Measurements from ENCODE around the gene NACC2. TPM values are rescaled to one million over a fixed set of nuclear protein-coding genes. Genes with fewer than 3 reads are reported as not detected.
A peak's percentile ranks its signal among the peaks of the same experiment; 100 is the strongest.

NACC2 gene
- total and polyA plus RNA-seq, 8 donors, result 3.6 to 29.5 (median 5.5) TPM

- DNase-seq (peak in 1 of 4 donors; percentile 23), ATAC-seq (no peak)
- H3K27ac ChIP-seq, result no peak overlapping the region
- peaks cover 0 to 17% of the 10 kb centered on the region in 2 donors for H3K4me1 ChIP-seq
- no peak overlapping the region for H3K4me3 ChIP-seq
- H3K27me3 ChIP-seq, result no peaks in the 10 kb centered on the region
- peaks cover 0 to 20% of the 10 kb centered on the region in 2 donors for H3K36me3 ChIP-seq
- TF ChIP-seq, protein P1, sequence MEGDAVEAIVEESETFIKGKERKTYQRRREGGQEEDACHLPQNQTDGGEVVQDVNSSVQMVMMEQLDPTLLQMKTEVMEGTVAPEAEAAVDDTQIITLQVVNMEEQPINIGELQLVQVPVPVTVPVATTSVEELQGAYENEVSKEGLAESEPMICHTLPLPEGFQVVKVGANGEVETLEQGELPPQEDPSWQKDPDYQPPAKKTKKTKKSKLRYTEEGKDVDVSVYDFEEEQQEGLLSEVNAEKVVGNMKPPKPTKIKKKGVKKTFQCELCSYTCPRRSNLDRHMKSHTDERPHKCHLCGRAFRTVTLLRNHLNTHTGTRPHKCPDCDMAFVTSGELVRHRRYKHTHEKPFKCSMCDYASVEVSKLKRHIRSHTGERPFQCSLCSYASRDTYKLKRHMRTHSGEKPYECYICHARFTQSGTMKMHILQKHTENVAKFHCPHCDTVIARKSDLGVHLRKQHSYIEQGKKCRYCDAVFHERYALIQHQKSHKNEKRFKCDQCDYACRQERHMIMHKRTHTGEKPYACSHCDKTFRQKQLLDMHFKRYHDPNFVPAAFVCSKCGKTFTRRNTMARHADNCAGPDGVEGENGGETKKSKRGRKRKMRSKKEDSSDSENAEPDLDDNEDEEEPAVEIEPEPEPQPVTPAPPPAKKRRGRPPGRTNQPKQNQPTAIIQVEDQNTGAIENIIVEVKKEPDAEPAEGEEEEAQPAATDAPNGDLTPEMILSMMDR (IDR thresholded peaks at IDR 0.05), result no peak
- H3K9me3 ChIP-seq, result no peaks in the 10 kb centered on the region
- intact Hi-C loops (cut with DNase I), result no loop called here
These were observed 75.4 kb downstream of the NACC2 start for GRCh38 chr9:136019681-136020060.

DNA sequence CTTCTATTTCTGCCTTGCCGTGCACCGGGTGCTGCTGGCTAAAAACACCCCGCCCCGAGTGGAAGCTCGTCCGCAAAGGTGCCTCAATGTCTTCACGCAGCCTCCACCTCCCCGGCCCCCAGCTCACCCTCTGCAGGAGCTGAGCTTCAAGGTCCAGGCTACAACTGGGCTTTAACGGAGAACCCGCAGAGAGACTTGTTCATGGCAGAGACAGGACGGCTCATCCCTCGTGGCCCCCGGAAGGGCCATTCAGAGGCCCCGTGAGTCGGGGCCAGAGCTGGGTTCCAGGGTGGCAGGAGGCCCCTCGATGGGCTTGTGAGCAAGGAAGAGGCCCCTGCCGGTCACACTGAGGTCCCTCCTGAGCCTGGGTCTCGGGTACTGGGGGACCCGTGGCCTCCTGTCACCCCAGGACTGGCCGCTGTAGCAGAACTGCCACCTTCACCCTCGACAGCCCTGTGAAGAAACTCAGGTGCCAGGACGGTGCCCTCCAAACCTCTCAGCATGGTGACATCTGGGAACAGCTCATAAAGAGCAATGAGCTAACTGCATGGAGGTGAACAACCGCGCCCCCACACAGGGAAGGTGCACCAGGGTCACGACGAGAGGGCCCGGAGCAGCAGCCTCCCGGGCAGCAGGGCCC, 75.9 kb downstream of the NACC2 start:
- Histone ChIP-seq H3K36me3 (peaks cover 0 to 20% of the 10 kb centered on the region in 2 donors), H3K4me3 (no peak overlapping the region), H3K27ac (no peak overlapping the region), H3K9me3 (no peaks in the 10 kb centered on the region), H3K27me3 (no peaks in the 10 kb centered on the region), H3K4me1 (peaks cover 0 to 20% of the 10 kb centered on the region in 2 donors)
- DNase-seq, result peak in 1 of 4 donors; percentile 22
- ATAC-seq, result no peak
- intact Hi-C loops (cut with DNase I), result no loop called here
- TF ChIP-seq, protein P1 (IDR thresholded peaks at IDR 0.05), result no peak

DNA sequence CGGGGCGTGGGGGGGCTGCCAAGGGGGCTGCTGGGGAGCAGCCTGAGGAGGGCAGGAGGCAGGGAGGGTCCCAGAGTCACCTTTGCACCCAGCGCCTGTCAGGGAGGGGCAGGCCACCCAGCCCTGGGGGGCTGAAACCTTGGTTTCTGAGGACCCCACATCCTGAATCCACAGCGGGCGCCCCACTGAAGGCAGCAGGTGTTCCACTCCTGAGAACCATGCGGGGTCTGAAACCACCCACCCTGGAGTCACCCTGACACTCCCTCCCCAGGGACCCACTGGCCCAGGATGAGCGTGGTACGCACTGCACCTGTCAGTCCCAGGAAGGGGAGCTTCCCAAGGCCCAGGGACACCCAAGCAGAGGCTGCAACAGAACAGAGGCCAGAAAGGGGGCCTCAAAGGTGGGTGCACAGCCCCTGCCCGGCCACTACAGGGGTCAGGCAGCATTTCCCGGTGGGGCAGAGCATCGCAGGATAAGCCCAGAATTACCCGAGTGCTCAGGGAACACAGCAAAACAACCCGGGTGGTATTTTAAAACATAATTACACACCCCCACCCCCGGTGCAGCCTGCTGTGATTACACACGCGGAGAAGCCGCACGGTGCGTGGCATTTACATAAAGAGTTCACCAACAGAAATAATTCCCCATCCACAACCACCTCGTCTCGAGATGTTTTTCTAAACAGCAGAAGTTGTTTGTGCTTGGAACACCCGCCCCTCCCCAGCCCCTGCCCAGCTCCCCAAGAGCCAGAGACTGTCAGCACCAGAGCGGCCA, 76.6 kb downstream of the NACC2 start:
- ATAC-seq, result no peak
- no peaks in the 10 kb centered on the region for H3K27me3 ChIP-seq
- intact Hi-C loops (cut with DNase I), result no loop called here
- peaks cover 0 to 23% of the 10 kb centered on the region in 2 donors for H3K36me3 ChIP-seq
- no peak overlapping the region for H3K4me3 ChIP-seq
- TF ChIP-seq, protein P1 (IDR thresholded peaks at IDR 0.05), result no peak
- no peak overlapping the region for H3K27ac ChIP-seq
- peaks cover 0 to 17% of the 10 kb centered on the region in 2 donors for H3K4me1 ChIP-seq
- no peaks in the 10 kb centered on the region for H3K9me3 ChIP-seq
- DNase-seq, result peak in 1 of 4 donors; percentile 31

DNA sequence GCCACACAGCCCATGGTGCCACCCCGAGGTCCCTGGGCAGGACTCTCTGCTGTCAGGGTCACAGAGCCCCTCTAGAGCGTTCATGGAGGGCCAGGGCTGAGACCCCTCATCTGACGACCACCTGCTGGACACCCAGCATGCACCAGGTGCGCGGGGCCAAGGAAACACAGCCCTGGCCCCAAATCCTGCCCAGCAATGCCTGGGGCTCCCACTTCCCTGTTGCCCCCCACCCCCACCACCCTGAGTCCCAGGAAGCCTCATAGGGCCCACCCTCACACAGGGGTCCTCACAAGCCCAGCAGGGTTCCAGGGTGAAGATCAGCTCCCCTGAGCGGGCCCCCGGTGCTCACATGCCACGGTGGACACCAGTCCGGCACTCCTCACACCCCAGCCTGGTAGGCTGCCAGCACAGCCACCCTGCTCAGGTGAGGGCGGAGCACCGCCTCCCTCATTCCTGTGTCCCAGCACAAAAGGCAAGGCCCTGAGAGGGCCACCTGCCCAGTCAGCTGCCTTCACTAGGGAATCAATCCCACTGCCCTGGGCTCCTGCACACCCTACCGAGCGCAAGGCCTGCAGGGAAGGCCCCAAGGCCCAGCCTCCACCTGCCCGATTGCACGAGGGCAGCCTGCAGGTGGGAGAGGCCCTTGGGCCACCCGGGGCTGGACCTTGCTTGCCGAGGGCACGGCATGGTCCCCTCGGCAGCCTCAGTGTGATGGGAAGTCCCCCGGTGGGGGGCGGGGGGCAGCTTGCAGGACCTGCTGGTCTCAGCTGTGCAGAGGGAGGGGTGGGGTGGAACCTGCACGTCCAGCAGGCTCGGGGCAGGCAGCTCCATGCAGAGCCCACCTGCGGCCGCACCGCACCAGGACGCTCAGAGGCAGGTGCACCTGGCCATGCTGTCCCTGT, 77.5 kb downstream of the NACC2 start:
- ATAC-seq (peak; percentile 83), DNase-seq (peak in 3 of 4 donors; percentile 53 to 80 (median 71))
- intact Hi-C loops (cut with DNase I), result no loop called here
- H3K4me3 ChIP-seq, result no peak overlapping the region
- H3K4me1 ChIP-seq, result peaks cover 0 to 22% of the 10 kb centered on the region in 2 donors
- TF ChIP-seq, protein P1 (IDR thresholded peaks at IDR 0.05), result no peak
- no peaks in the 10 kb centered on the region for H3K9me3 ChIP-seq
- H3K27me3 ChIP-seq, result no peaks in the 10 kb centered on the region
- peaks cover 0 to 32% of the 10 kb centered on the region in 2 donors for H3K36me3 ChIP-seq
- H3K27ac ChIP-seq, result no peak overlapping the region

Measured in left lung (tissue), 10 donors.